GM20431 (cell line): Measurements from ENCODE around the gene KRT23.

ENCODE experiments used
- in situ Hi-C: fragments of 300-500 bp; cut with MseI, MboI; formaldehyde crosslinking; loops from one replicate; pipeline ENCODE4 v1.15.0; 2020; ENCODE audit warnings: low sequenced_read_pairs; ENCODE audit not compliant: unreplicated experiment

The KRT23 gene

GRCh38 chr17:40937384-40937819, at the start of gene KRT23:
TSS of gene KRT23 (minus strand) at chr17:40937646. CDS start at chr17:40936603, 1,043 bp downstream.
- in situ Hi-C loops = no loop called here

- in situ Hi-C loops = no loop called here
Measured at GRCh38 chr17:40986920-40987319, 49.5 kb upstream of the KRT23 start.

GRCh38 chr17:40984226-40984625, 46.8 kb upstream of the KRT23 start, which contains the start of gene KRT40:
TSS of gene KRT40 (minus strand) at chr17:40984326. CDS start at chr17:40984273, 53 bp downstream.
- in situ Hi-C loops = no loop called here

GRCh38 chr17:40981115-40981514, 43.7 kb upstream of the KRT23 start:
- in situ Hi-C loops = no loop called here

GRCh38 chr17:40980596-40980995, 43.1 kb upstream of the KRT23 start:
- in situ Hi-C loops = no loop called here

- in situ Hi-C loops = no loop called here
Measured at GRCh38 chr17:40980117-40980516, 42.7 kb upstream of the KRT23 start.

GRCh38 chr17:40978575-40979151, 41.2 kb upstream of the KRT23 start:
- in situ Hi-C loops = no loop called here

GRCh38 chr17:40975516-40975915, 38.1 kb upstream of the KRT23 start:
- in situ Hi-C loops = no loop called here

GRCh38 chr17:40974366-40974765, 36.9 kb upstream of the KRT23 start:
- in situ Hi-C loops = no loop called here

GRCh38 chr17:40967582-40967981, 30.1 kb upstream of the KRT23 start:
- in situ Hi-C loops = no loop called here

GRCh38 chr17:40966848-40967247, 29.4 kb upstream of the KRT23 start, which contains the start of gene KRT39:
TSS of gene KRT39 (minus strand) at chr17:40966948. CDS start at chr17:40966856, 92 bp downstream.
- in situ Hi-C loops = no loop called here

GRCh38 chr17:40963838-40964237, 26.4 kb upstream of the KRT23 start:
- in situ Hi-C loops = no loop called here

- in situ Hi-C loops = no loop called here
Measured at GRCh38 chr17:40962059-40962561, 24.7 kb upstream of the KRT23 start.

GRCh38 chr17:40961591-40961990, 24.1 kb upstream of the KRT23 start:
- in situ Hi-C loops = no loop called here

GRCh38 chr17:40960144-40960543, 22.7 kb upstream of the KRT23 start:
- in situ Hi-C loops = no loop called here

- in situ Hi-C loops = no loop called here
Measured at GRCh38 chr17:40958086-40958953, 20.9 kb upstream of the KRT23 start.

GRCh38 chr17:40956401-40957254, 19.2 kb upstream of the KRT23 start:
- in situ Hi-C loops = no loop called here

GRCh38 chr17:40953881-40954280, 16.4 kb upstream of the KRT23 start:
- in situ Hi-C loops = no loop called here

- in situ Hi-C loops = no loop called here
Measured at GRCh38 chr17:40952661-40953060, 15.2 kb upstream of the KRT23 start.

- in situ Hi-C loops = no loop called here
Measured at GRCh38 chr17:40952154-40952553, 14.7 kb upstream of the KRT23 start.
